Calu3 (cell line): ENCODE data around the gene C4orf50. TPM values are rescaled to one million over a fixed set of nuclear protein-coding genes. Genes with fewer than 3 reads are reported as not detected.

Experiments used
- BruUV-seq: library from RNA; stranded (reverse); fragments of 400-500 nt; replicated peaks from 2 replicates; lab custom pipeline; 2021; lab: Mats Ljungman, UMichigan
- CTCF ChIA-PET: fragments of 300-600 bp; sonication (Branson Sonifier 250); formaldehyde crosslinking; loops from one replicate; lab custom pipeline; 2022; ENCODE audit warnings: antibody characterized with exemption; lab: Charles Lee
- DNase-seq: peaks from one replicate; pipeline ENCODE4 v3.0.0; 2022
- H3K27ac Mint-ChIP-seq: one replicate; pipeline ENCODE4 v1.8.0; 2022; ENCODE audit warnings: mixed read lengths; ENCODE audit not compliant: unreplicated experiment
- H3K27me3 Mint-ChIP-seq: one replicate; pipeline ENCODE4 v1.8.0; 2022; ENCODE audit warnings: mixed read lengths; ENCODE audit not compliant: unreplicated experiment
- H3K36me3 Mint-ChIP-seq: one replicate; pipeline ENCODE4 v1.8.0; 2022; ENCODE audit warnings: mild to moderate bottlenecking, moderate library complexity, mixed read lengths; ENCODE audit not compliant: insufficient read depth, unreplicated experiment
- H3K4me1 Mint-ChIP-seq: one replicate; pipeline ENCODE4 v1.8.0; 2022; ENCODE audit warnings: mild to moderate bottlenecking, low read depth, mixed read lengths; ENCODE audit not compliant: unreplicated experiment
- H3K4me3 Mint-ChIP-seq: one replicate; pipeline ENCODE4 v1.8.0; 2022; ENCODE audit warnings: mild to moderate bottlenecking, low read depth, moderate library complexity, mixed read lengths; ENCODE audit not compliant: unreplicated experiment
- H3K9me3 Mint-ChIP-seq: one replicate; pipeline ENCODE4 v1.8.0; 2022; ENCODE audit warnings: low read depth, mixed read lengths; ENCODE audit not compliant: unreplicated experiment
- intact Hi-C: fragments of 100-400 bp; cut with micrococcal nuclease; formaldehyde crosslinking; loops from one replicate; pipeline ENCODE4 v1.10.0; 2022; ENCODE audit not compliant: unreplicated experiment
- total RNA-seq: library from RNA; stranded (reverse); gene quantifications from 2 replicates; pipeline ENCODE4 v1.2.3, GENCODE V29; 2022
- TF ChIP-seq, protein P1 (sequence below): fragments of 200-600 bp; IDR thresholded peaks from one replicate; pipeline ENCODE4 v1.8.0; 2022; ENCODE audit warnings: antibody characterized with exemption; ENCODE audit not compliant: unreplicated experiment

C4orf50 gene
- total RNA-seq, 1 experiment from 2014 or later, result not detected

DNA sequence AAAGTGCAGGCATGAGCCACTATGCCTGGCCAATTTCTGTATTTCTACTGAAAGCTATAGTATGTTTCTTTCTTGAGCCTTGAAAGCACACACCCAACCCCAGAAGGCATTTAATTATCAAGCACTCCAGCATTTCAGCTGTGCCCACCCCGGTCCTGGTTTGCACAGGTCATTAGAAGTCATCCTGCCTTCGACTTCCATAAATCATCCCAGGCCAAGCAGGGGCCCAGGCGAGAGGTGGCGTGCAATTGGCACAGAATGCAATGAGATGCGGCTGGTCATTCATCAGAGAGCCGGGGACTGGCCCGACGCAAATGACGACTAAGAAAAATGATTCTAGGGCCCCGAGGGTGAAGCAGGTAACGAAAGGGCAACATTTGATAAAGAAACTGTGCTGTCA is 100.6 kb downstream of the C4orf50 start:
- H3K9me3 Mint-ChIP-seq, result no peaks in the 10 kb centered on the region
- peaks cover 13% of the 10 kb centered on the region for H3K27me3 Mint-ChIP-seq
- CTCF ChIA-PET, result interaction anchor here (0.7 kb wide), 1 partner anchor 68 kb away, joined by 4 read pairs; no protein-coding TSS in a partner anchor
- TF ChIP-seq, protein P1, sequence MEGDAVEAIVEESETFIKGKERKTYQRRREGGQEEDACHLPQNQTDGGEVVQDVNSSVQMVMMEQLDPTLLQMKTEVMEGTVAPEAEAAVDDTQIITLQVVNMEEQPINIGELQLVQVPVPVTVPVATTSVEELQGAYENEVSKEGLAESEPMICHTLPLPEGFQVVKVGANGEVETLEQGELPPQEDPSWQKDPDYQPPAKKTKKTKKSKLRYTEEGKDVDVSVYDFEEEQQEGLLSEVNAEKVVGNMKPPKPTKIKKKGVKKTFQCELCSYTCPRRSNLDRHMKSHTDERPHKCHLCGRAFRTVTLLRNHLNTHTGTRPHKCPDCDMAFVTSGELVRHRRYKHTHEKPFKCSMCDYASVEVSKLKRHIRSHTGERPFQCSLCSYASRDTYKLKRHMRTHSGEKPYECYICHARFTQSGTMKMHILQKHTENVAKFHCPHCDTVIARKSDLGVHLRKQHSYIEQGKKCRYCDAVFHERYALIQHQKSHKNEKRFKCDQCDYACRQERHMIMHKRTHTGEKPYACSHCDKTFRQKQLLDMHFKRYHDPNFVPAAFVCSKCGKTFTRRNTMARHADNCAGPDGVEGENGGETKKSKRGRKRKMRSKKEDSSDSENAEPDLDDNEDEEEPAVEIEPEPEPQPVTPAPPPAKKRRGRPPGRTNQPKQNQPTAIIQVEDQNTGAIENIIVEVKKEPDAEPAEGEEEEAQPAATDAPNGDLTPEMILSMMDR, result no peak
- no peak overlapping the region for H3K27ac Mint-ChIP-seq
- BruUV-seq, result no TSS peak
- H3K4me3 Mint-ChIP-seq, result no peak overlapping the region
- DNase-seq, result no peak
- intact Hi-C loops, result no loop called here
- H3K4me1 Mint-ChIP-seq, result no peaks in the 10 kb centered on the region
- H3K36me3 Mint-ChIP-seq, result no peaks in the 10 kb centered on the region

DNA sequence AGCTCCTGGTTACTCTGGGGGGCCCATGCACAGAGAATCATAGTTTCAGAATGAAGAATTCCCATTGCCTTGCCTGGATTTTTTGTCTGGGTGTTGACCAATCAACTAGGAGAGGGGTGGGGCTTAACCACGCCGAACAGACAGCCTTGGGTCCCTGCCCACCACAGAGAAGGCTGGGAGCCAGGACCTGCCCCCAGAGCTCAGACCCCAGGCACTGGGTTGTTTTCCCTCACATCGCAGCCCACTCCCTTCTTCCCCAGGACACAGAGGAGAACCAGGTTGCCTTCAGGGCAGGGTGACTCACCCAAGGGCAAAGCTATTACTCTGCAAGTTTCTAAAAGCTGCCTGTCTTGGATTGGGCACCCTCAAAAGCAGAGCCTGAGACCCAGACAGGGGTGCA is 102.0 kb downstream of the C4orf50 start:
- H3K4me1 Mint-ChIP-seq, result no peaks in the 10 kb centered on the region
- no TSS peak for BruUV-seq
- no peak overlapping the region for H3K4me3 Mint-ChIP-seq
- H3K36me3 Mint-ChIP-seq, result no peaks in the 10 kb centered on the region
- no peaks in the 10 kb centered on the region for H3K9me3 Mint-ChIP-seq
- TF ChIP-seq, protein P1, result no peak
- intact Hi-C loops, result no loop called here
- CTCF ChIA-PET, result no interaction called here
- peaks cover 6% of the 10 kb centered on the region for H3K27me3 Mint-ChIP-seq
- H3K27ac Mint-ChIP-seq, result no peak overlapping the region
- no peak for DNase-seq

DNA sequence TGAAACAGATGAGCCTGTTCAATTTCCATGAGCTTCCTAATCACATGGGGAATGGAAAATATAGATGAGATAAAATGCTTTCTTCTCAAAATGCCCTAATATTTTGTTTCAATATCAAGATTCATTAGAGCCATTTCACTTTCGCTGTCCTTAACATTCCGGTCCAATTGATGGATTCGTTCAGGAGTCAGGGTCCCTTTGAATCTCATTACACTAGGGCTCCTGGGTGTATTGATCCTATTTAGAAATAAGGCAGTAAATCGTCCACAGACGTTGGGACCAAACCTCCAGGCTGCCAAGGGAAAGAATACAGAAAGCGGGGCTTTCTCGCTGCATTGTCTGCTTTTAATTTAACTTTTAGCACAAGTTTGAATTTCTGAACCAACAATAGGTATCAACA is 104.8 kb downstream of the C4orf50 start:
- Mint-ChIP-seq H3K27me3 (no peaks in the 10 kb centered on the region), H3K9me3 (peaks cover 5% of the 10 kb centered on the region), H3K36me3 (no peaks in the 10 kb centered on the region), H3K4me1 (no peaks in the 10 kb centered on the region), H3K4me3 (no peak overlapping the region), H3K27ac (no peak overlapping the region)
- TF ChIP-seq, protein P1, result no peak
- no TSS peak for BruUV-seq
- intact Hi-C loops, result no loop called here
- no peak for DNase-seq
- CTCF ChIA-PET, result no interaction called here

DNA sequence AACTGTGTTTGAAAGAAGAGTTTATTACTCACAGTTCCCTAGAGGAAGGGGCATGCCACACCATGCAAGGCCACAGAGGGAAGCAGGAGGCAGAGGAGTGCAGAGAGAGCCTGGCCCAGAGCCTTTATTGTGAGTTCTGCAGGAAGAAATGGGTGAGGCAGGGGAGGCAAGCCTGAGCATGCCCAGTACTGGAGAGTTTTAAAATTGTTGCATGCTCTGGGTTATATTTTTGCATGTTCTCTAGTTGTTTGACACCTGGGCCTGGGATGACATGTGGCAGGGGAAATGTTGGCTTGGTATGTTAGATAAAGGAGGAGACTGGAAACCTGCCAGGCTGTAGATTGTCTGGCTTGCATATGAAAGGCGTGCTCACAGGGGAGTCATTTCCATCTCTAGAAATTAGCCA is 105.6 kb downstream of the C4orf50 start:
- no peaks in the 10 kb centered on the region for H3K4me1 Mint-ChIP-seq
- peaks cover 6% of the 10 kb centered on the region for H3K9me3 Mint-ChIP-seq
- no peaks in the 10 kb centered on the region for H3K27me3 Mint-ChIP-seq
- no peak overlapping the region for H3K4me3 Mint-ChIP-seq
- H3K27ac Mint-ChIP-seq, result no peak overlapping the region
- CTCF ChIA-PET, result no interaction called here
- no peaks in the 10 kb centered on the region for H3K36me3 Mint-ChIP-seq
- TF ChIP-seq, protein P1, result no peak
- intact Hi-C loops, result no loop called here
- no TSS peak for BruUV-seq
- DNase-seq, result no peak
